Measurements from ENCODE around the gene ING3.

Gene ING3

GRCh38 chr7:121023194-121023593 lies 72.6 kb downstream of the ING3 start:
- H2AFZ ChIP-seq = no peak overlapping the region
- no peaks in the 10 kb centered on the region for H3K27me3 ChIP-seq (ENCODE audit: control insufficient read depth, insufficient read depth, low read length)
- no peak for TF ChIP-seq CTCF (IDR thresholded peaks at IDR 0.05)
- no peak overlapping the region for H3K27ac ChIP-seq
- no peaks in the 10 kb centered on the region for H3K79me2 ChIP-seq
- no peaks in the 10 kb centered on the region for H3K4me1 ChIP-seq
- H3K4me3 ChIP-seq (ENCODE audit: low read depth, low read length) = no peak overlapping the region
- H3K36me3 ChIP-seq (ENCODE audit: control insufficient read depth, insufficient read depth, low read length) = no peaks in the 10 kb centered on the region
- H3K9me3 ChIP-seq (ENCODE audit: control insufficient read depth, low read length) = no peaks in the 10 kb centered on the region
- no peak overlapping the region for H3K9ac ChIP-seq
- no peak overlapping the region for H3K4me2 ChIP-seq (ENCODE audit: low read length)

- no peak overlapping the region for H2AFZ ChIP-seq
- no peaks in the 10 kb centered on the region for H3K4me1 ChIP-seq
- H3K79me2 ChIP-seq = no peaks in the 10 kb centered on the region
- no peaks in the 10 kb centered on the region for H3K27me3 ChIP-seq (ENCODE audit: control insufficient read depth, insufficient read depth, low read length)
- H3K4me3 ChIP-seq (ENCODE audit: low read depth, low read length) = no peak overlapping the region
- H3K4me2 ChIP-seq (ENCODE audit: low read length) = no peak overlapping the region
- TF ChIP-seq CTCF (IDR thresholded peaks at IDR 0.05) = no peak
- H3K27ac ChIP-seq = no peak overlapping the region
- no peaks in the 10 kb centered on the region for H3K36me3 ChIP-seq (ENCODE audit: control insufficient read depth, insufficient read depth, low read length)
- H3K9me3 ChIP-seq (ENCODE audit: control insufficient read depth, low read length) = no peaks in the 10 kb centered on the region
- H3K9ac ChIP-seq = no peak overlapping the region
These were observed 73.3 kb downstream of the ING3 start for GRCh38 chr7:121023683-121024511.

GRCh38 chr7:121024611-121025010 lies 74.0 kb downstream of the ING3 start:
- no peak overlapping the region for H3K27ac ChIP-seq
- H3K4me3 ChIP-seq (ENCODE audit: low read depth, low read length) = no peak overlapping the region
- no peak overlapping the region for H2AFZ ChIP-seq
- H3K27me3 ChIP-seq (ENCODE audit: control insufficient read depth, insufficient read depth, low read length) = no peaks in the 10 kb centered on the region
- no peak for TF ChIP-seq CTCF (IDR thresholded peaks at IDR 0.05)
- no peak overlapping the region for H3K4me2 ChIP-seq (ENCODE audit: low read length)
- no peaks in the 10 kb centered on the region for H3K4me1 ChIP-seq
- no peaks in the 10 kb centered on the region for H3K9me3 ChIP-seq (ENCODE audit: control insufficient read depth, low read length)
- no peak overlapping the region for H3K9ac ChIP-seq
- no peaks in the 10 kb centered on the region for H3K36me3 ChIP-seq (ENCODE audit: control insufficient read depth, insufficient read depth, low read length)
- H3K79me2 ChIP-seq = no peaks in the 10 kb centered on the region

- H3K9me3 ChIP-seq (ENCODE audit: control insufficient read depth, low read length) = no peaks in the 10 kb centered on the region
- H3K4me2 ChIP-seq (ENCODE audit: low read length) = no peak overlapping the region
- H3K4me1 ChIP-seq = no peaks in the 10 kb centered on the region
- H2AFZ ChIP-seq = no peak overlapping the region
- no peaks in the 10 kb centered on the region for H3K79me2 ChIP-seq
- no peaks in the 10 kb centered on the region for H3K27me3 ChIP-seq (ENCODE audit: control insufficient read depth, insufficient read depth, low read length)
- H3K4me3 ChIP-seq (ENCODE audit: low read depth, low read length) = no peak overlapping the region
- no peak for TF ChIP-seq CTCF (IDR thresholded peaks at IDR 0.05)
- H3K9ac ChIP-seq = no peak overlapping the region
- H3K36me3 ChIP-seq (ENCODE audit: control insufficient read depth, insufficient read depth, low read length) = no peaks in the 10 kb centered on the region
- no peak overlapping the region for H3K27ac ChIP-seq
These were observed 75.6 kb downstream of the ING3 start for GRCh38 chr7:121026159-121026558.

- Histone ChIP-seq H3K9ac (no peak overlapping the region), H2AFZ (no peak overlapping the region), H3K27me3 (ENCODE audit: control insufficient read depth, insufficient read depth, low read length) (no peaks in the 10 kb centered on the region), H3K4me2 (ENCODE audit: low read length) (no peak overlapping the region), H3K4me3 (ENCODE audit: low read depth, low read length) (no peak overlapping the region), H3K27ac (no peak overlapping the region), H3K79me2 (no peaks in the 10 kb centered on the region), H3K4me1 (no peaks in the 10 kb centered on the region), H3K36me3 (ENCODE audit: control insufficient read depth, insufficient read depth, low read length) (no peaks in the 10 kb centered on the region), H3K9me3 (ENCODE audit: control insufficient read depth, low read length) (no peaks in the 10 kb centered on the region)
- no peak for TF ChIP-seq CTCF (IDR thresholded peaks at IDR 0.05)
These were observed 76.1 kb downstream of the ING3 start for GRCh38 chr7:121026577-121027111.

Measured in parathyroid adenoma (tissue), 2 donors.